Measurements from ENCODE around the gene TOR1B.
A peak's percentile ranks its signal among the peaks of the same experiment; 100 is the strongest.
"Not testable (repeated sequence)": the region's sequence is repeated elsewhere in the genome, so short reads cannot be mapped to it uniquely, and the experiment has no call there.

TOR1B gene

GRCh38 chr9:129802833-129803675 is at the start of gene TOR1B:
Gene TOR1B (plus strand): TSS chr9:129803184. CDS start chr9:129803213, 29 bp downstream.
- DNase-seq, result peak; percentile 94

GRCh38 chr9:129755151-129755550 is 47.8 kb upstream of the TOR1B start:
- DNase-seq, result no peak

GRCh38 chr9:129756191-129756590 is 46.8 kb upstream of the TOR1B start:
- no peak for DNase-seq

GRCh38 chr9:129757045-129757444 is 45.9 kb upstream of the TOR1B start:
- no peak for DNase-seq

- DNase-seq, result no peak
These were observed 43.7 kb upstream of the TOR1B start for GRCh38 chr9:129759319-129759718.

- DNase-seq, result no peak
These were observed 43.0 kb upstream of the TOR1B start for GRCh38 chr9:129759804-129760502.

GRCh38 chr9:129760784-129761183 is 42.2 kb upstream of the TOR1B start:
- not testable (repeated sequence) for DNase-seq

GRCh38 chr9:129761293-129761900 is 41.6 kb upstream of the TOR1B start:
- DNase-seq, result no peak

GRCh38 chr9:129761901-129762369 is 41.0 kb upstream of the TOR1B start:
- DNase-seq, result no peak

- not testable (repeated sequence) for DNase-seq
These were observed 40.5 kb upstream of the TOR1B start for GRCh38 chr9:129762370-129762984.

GRCh38 chr9:129762985-129763926 is 39.7 kb upstream of the TOR1B start:
- DNase-seq, result no peak

GRCh38 chr9:129765764-129766317 is 37.1 kb upstream of the TOR1B start:
- no peak for DNase-seq

- no peak for DNase-seq
These were observed 34.5 kb upstream of the TOR1B start for GRCh38 chr9:129768486-129768885.

GRCh38 chr9:129769669-129770068 is 33.3 kb upstream of the TOR1B start:
- no peak for DNase-seq

GRCh38 chr9:129770741-129771140 is 32.2 kb upstream of the TOR1B start:
- DNase-seq, result no peak

GRCh38 chr9:129773262-129774048 is 29.5 kb upstream of the TOR1B start:
- DNase-seq, result no peak

GRCh38 chr9:129774791-129775447 is 28.1 kb upstream of the TOR1B start:
- no peak for DNase-seq

GRCh38 chr9:129775448-129775798 is 27.6 kb upstream of the TOR1B start:
- DNase-seq, result no peak

GRCh38 chr9:129776096-129776495 is 26.9 kb upstream of the TOR1B start:
- DNase-seq, result not testable (repeated sequence)

GRCh38 chr9:129776566-129776937 is 26.4 kb upstream of the TOR1B start:
- DNase-seq, result no peak

Measured in activated CD4-positive, alpha-beta T cell treated with anti-CD3 and anti-CD28 coated beads for 48 hours (primary cell).